ENCODE results near the gene MIA2. TPM values are rescaled to one million over a fixed set of nuclear protein-coding genes. Genes with fewer than 3 reads are reported as not detected.

Gene MIA2, protein sequence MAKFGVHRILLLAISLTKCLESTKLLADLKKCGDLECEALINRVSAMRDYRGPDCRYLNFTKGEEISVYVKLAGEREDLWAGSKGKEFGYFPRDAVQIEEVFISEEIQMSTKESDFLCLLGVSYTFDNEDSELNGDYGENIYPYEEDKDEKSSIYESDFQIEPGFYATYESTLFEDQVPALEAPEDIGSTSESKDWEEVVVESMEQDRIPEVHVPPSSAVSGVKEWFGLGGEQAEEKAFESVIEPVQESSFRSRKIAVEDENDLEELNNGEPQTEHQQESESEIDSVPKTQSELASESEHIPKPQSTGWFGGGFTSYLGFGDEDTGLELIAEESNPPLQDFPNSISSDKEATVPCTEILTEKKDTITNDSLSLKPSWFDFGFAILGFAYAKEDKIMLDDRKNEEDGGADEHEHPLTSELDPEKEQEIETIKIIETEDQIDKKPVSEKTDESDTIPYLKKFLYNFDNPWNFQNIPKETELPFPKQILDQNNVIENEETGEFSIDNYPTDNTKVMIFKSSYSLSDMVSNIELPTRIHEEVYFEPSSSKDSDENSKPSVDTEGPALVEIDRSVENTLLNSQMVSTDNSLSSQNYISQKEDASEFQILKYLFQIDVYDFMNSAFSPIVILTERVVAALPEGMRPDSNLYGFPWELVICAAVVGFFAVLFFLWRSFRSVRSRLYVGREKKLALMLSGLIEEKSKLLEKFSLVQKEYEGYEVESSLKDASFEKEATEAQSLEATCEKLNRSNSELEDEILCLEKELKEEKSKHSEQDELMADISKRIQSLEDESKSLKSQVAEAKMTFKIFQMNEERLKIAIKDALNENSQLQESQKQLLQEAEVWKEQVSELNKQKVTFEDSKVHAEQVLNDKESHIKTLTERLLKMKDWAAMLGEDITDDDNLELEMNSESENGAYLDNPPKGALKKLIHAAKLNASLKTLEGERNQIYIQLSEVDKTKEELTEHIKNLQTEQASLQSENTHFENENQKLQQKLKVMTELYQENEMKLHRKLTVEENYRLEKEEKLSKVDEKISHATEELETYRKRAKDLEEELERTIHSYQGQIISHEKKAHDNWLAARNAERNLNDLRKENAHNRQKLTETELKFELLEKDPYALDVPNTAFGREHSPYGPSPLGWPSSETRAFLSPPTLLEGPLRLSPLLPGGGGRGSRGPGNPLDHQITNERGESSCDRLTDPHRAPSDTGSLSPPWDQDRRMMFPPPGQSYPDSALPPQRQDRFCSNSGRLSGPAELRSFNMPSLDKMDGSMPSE (N-terminal part only)
- total RNA-seq: 1 to 10 TPM; 6.9 to 7.7 TPM

DNA sequence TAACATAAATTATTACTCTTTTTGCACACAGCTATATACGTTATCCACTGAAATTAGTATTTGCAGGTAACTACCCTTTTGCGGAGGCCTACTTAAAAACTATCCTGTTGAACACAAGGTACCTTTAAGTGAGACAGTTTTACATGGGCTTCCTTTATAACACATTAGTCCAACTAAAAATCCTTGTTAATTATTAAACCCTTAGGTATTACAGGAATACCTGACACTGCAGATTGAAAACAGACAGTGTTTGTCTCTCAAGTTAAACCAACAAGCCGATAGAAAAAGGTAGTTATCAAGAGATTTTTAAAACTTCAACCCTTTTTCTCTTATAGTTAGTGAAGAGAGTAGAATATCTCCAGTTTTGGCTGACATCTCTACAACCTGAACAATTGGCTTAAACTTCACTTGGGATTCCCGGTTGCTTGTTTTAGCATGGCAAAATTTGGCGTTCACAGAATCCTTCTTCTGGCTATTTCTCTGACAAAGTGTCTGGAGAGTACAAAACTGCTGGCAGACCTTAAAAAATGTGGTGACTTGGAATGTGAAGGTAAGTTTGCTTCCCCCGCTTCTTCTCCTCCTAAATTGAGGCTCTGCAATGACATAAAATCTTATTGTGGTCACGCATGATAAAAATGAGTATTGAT is at the start of gene MIA2:
Gene MIA2 (plus strand): TSS at position 236 of the 647 bp plus-strand sequence. CDS start 200 bp downstream, at position 436.

DNA sequence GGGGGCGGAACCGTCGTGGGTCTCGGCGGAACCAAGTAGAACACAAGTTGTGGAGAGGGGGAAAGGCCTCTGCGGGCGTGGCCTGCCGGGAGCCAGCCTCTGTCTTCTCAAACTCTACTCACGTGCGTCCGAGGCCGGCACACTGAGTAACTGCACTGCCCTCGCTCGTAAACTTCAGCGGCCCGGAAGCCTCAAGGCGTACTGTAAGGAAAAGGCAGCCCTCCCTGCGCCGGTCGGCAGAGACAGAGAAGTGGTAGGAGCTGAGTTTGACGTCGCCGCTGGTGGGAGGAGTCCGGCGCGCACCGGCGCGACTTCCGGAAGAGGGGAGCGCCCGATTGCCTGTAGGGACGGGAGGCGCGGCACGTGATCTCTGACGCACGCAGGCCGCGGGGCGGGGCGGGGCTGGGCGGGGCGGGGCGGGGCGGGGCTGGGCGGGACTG is 198.5 kb downstream of the MIA2 start, which contains the start of gene FBXO33:
Gene FBXO33 (minus strand): TSS at position 255 of the 440 bp plus-strand sequence. CDS start 271 bp downstream, outside the sequence.

Other genes starting within 250 kb of the MIA2 start
- 100 to 1,000 TPM; 128 to 164 TPM for gene SEC23A, start 130.7 kb upstream of the MIA2 start, total RNA-seq
- 10 to 100 TPM; 22.0 to 33.0 TPM for gene GEMIN2, start 119.6 kb upstream of the MIA2 start, total RNA-seq
- 10 to 100 TPM; 17.6 to 22.7 TPM for gene TRAPPC6B, start 63.6 kb upstream of the MIA2 start, total RNA-seq
- 10 to 100 TPM; 10.7 to 19.3 TPM for gene PNN, start 58.7 kb upstream of the MIA2 start, total RNA-seq
- gene FBXO33, start 198.5 kb downstream of the MIA2 start, total RNA-seq: 10 to 100 TPM; 22.3 to 23.1 TPM